ENCODE results near the gene MORN1. TPM values are rescaled to one million over a fixed set of nuclear protein-coding genes. Genes with fewer than 3 reads are reported as not detected.

The MORN1 gene
- total and polyA plus RNA-seq, 2 donors (not counting 3 experiments of a cell fraction or from before 2014, with no cell fraction given): 4.3 to 6.4 TPM

- no peaks in the 10 kb centered on the region for H4K20me1 ChIP-seq (replicated peaks; ENCODE audit: control insufficient read depth, extremely low read depth, insufficient read depth, low read length)
- no peaks in the 10 kb centered on the region for H3K79me2 ChIP-seq (ENCODE audit: control insufficient read depth, insufficient read depth, low read length)
- BruUV-seq (replicated peaks): no TSS peak
- FAIRE-seq (no peak), DNase-seq (ENCODE audit: low read depth, low spot score) (no peak)
- H3K4me2 ChIP-seq (ENCODE audit: insufficient read depth, low read length): no peak overlapping the region
- ChIA-PET CTCF (no interaction called here), POLR2A (no interaction called here)
- dilution Hi-C loops (cut with MboI; ENCODE audit: extremely low pct_ligation_motif_present, low sequenced_read_pairs): no loop called here
- no peak overlapping the region for H2AFZ ChIP-seq (ENCODE audit: low read depth, low read length)
- no peak overlapping the region for H3K9ac ChIP-seq (replicated peaks; ENCODE audit: extremely low read depth, insufficient read depth, low read length)
- H3K9me1 ChIP-seq (replicated peaks; ENCODE audit: control insufficient read depth, extremely low read depth, insufficient read depth, low read length): no peaks in the 10 kb centered on the region
- H3K4me1 ChIP-seq (ENCODE audit: control insufficient read depth, extremely low read depth, insufficient read depth, low read length): no peaks in the 10 kb centered on the region
- H3K9me3 ChIP-seq (replicated peaks; ENCODE audit: control insufficient read depth, insufficient read depth, low read length): no peaks in the 10 kb centered on the region
- H3K27ac ChIP-seq (ENCODE audit: insufficient read depth, low read depth, low read length): no peak overlapping the region
- no peaks in the 10 kb centered on the region for H3K27me3 ChIP-seq (ENCODE audit: control insufficient read depth in 2 of 2, insufficient read depth in 2 of 2, low read length in 2 of 2)
- intact Hi-C loops (cut with micrococcal nuclease): no loop called here
- TF ChIP-seq GATA2 (IDR thresholded peaks at IDR 0.05; ENCODE audit: insufficient read depth, insufficient read length, low read depth, low read length): no peak
- no peak for TF ChIP-seq FOS (IDR thresholded peaks at IDR 0.05; ENCODE audit: borderline replicate concordance, insufficient read depth, low read length)
- TF ChIP-seq, protein P1, sequence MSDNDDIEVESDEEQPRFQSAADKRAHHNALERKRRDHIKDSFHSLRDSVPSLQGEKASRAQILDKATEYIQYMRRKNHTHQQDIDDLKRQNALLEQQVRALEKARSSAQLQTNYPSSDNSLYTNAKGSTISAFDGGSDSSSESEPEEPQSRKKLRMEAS (IDR thresholded peaks at IDR 0.05; ENCODE audit: insufficient read depth, insufficient read length): no peak
- no peak for TF ChIP-seq EZH2 (IDR thresholded peaks at IDR 0.05; ENCODE audit: borderline replicate concordance, low read depth, low read length, severe bottlenecking)
- no peak for TF ChIP-seq JUN (IDR thresholded peaks at IDR 0.05; ENCODE audit: borderline replicate concordance, insufficient read depth, insufficient read length, low read depth)
- H3K4me3 ChIP-seq (replicated peaks in 1 of 3; ENCODE audit: insufficient read depth in 1 of 3, low read depth in 1 of 3, low read length in 3 of 3): no peak overlapping the region
- no peaks in the 10 kb centered on the region for H3K36me3 ChIP-seq (ENCODE audit: control insufficient read depth in 2 of 2, extremely low read depth in 1 of 2, insufficient read depth in 2 of 2, low read length in 2 of 2)
These were observed 37.6 kb downstream of the MORN1 start for GRCh38 chr1:2353551-2354438.
